Duodenal mucosa (tissue), 2 donors: ENCODE results near the gene INTS3.
"Not testable (repeated sequence)": the region's sequence is repeated elsewhere in the genome, so short reads cannot be mapped to it uniquely, and the experiment has no call there.

ENCODE experiments used
- H3K27ac ChIP-seq: one replicate; pipeline ENCODE4 v1.7.0; 2013; ENCODE audit warnings: low read depth, low read length
- H3K27me3 ChIP-seq, 2 donors: one replicate each; pipeline ENCODE4 v1.7.0; 2013; ENCODE audit warnings: low read length in 2 of 2, control low read depth in 1 of 2; ENCODE audit not compliant: insufficient read depth in 2 of 2, control insufficient read depth in 1 of 2
- H3K36me3 ChIP-seq, 2 donors: one replicate each; pipeline ENCODE4 v1.7.0; 2013; ENCODE audit warnings: low read length in 2 of 2, control low read depth in 1 of 2; ENCODE audit not compliant: insufficient read depth in 2 of 2, control insufficient read depth in 1 of 2
- H3K4me1 ChIP-seq, 2 donors: one replicate each; pipeline ENCODE4 v1.7.0; 2013; ENCODE audit warnings: low read length in 2 of 2, control low read depth in 1 of 2; ENCODE audit not compliant: insufficient read depth in 2 of 2, control insufficient read depth in 1 of 2
- H3K4me3 ChIP-seq, 2 donors: one replicate each; pipeline ENCODE4 v1.7.0; 2013; ENCODE audit warnings: low read length in 2 of 2, low read depth in 1 of 2
- H3K9ac ChIP-seq, 2 donors: one replicate each; pipeline ENCODE4 v1.7.0; 2013; ENCODE audit warnings: low read length in 2 of 2, low read depth in 1 of 2
- H3K9me3 ChIP-seq, 2 donors: one replicate each; pipeline ENCODE4 v1.7.0; 2013; ENCODE audit warnings: low read length in 2 of 2, control low read depth in 1 of 2; ENCODE audit not compliant: control insufficient read depth in 1 of 2

INTS3 gene

GRCh38 chr1:153705484-153705883 is 22.4 kb upstream of the INTS3 start:
- no peaks in the 10 kb centered on the region for H3K4me1 ChIP-seq
- H3K36me3 ChIP-seq: no peaks in the 10 kb centered on the region
- no peak overlapping the region for H3K9ac ChIP-seq
- H3K27ac ChIP-seq: no peak overlapping the region
- H3K27me3 ChIP-seq: no peaks in the 10 kb centered on the region
- H3K4me3 ChIP-seq: no peak overlapping the region
- no peaks in the 10 kb centered on the region for H3K9me3 ChIP-seq

GRCh38 chr1:153711026-153711425 is 16.8 kb upstream of the INTS3 start:
- Histone ChIP-seq H3K27me3 (no peaks in the 10 kb centered on the region), H3K27ac (no peak overlapping the region), H3K4me1 (no peaks in the 10 kb centered on the region)

GRCh38 chr1:153716211-153716610 is 11.6 kb upstream of the INTS3 start:
- H3K27me3 ChIP-seq, H3K9me3 ChIP-seq, H3K36me3 ChIP-seq, H3K4me1 ChIP-seq, H3K9ac ChIP-seq, H3K4me3 ChIP-seq, H3K27ac ChIP-seq: not testable (repeated sequence)

More at GRCh38 chr1:153711026-153711425, 16.8 kb upstream of the INTS3 start:
- no peaks in the 10 kb centered on the region for H3K9me3 ChIP-seq
- H3K9ac ChIP-seq: no peak overlapping the region
- H3K4me3 ChIP-seq: no peak overlapping the region
- no peaks in the 10 kb centered on the region for H3K36me3 ChIP-seq

- H3K27me3 ChIP-seq: no peaks in the 10 kb centered on the region
- H3K27ac ChIP-seq: no peak overlapping the region
- H3K36me3 ChIP-seq: no peaks in the 10 kb centered on the region
Observed at GRCh38 chr1:153717330-153717729, 10.5 kb upstream of the INTS3 start.

GRCh38 chr1:153723687-153724086 is 4.2 kb upstream of the INTS3 start:
- no peak overlapping the region for H3K9ac ChIP-seq
- no peaks in the 10 kb centered on the region for H3K27me3 ChIP-seq
- H3K4me1 ChIP-seq: no peaks in the 10 kb centered on the region
- no peaks in the 10 kb centered on the region for H3K36me3 ChIP-seq
- H3K27ac ChIP-seq: no peak overlapping the region
- H3K9me3 ChIP-seq: no peaks in the 10 kb centered on the region
- no peak overlapping the region for H3K4me3 ChIP-seq

More at GRCh38 chr1:153717330-153717729, 10.5 kb upstream of the INTS3 start:
- H3K4me3 ChIP-seq: no peak overlapping the region
- H3K4me1 ChIP-seq: no peaks in the 10 kb centered on the region
- H3K9ac ChIP-seq: no peak overlapping the region
- no peaks in the 10 kb centered on the region for H3K9me3 ChIP-seq

- not testable (repeated sequence) for H3K9ac ChIP-seq, H3K4me3 ChIP-seq, H3K36me3 ChIP-seq, H3K4me1 ChIP-seq, H3K27ac ChIP-seq, H3K9me3 ChIP-seq, H3K27me3 ChIP-seq
Observed at GRCh38 chr1:153724634-153725033, 3.2 kb upstream of the INTS3 start.

- Histone ChIP-seq H3K36me3 (no peaks in the 10 kb centered on the region), H3K4me3 (peak overlapping the region; percentile 90 to 92), H3K9ac (peak overlapping the region; percentile 95 to 99), H3K27me3 (no peaks in the 10 kb centered on the region), H3K4me1 (peaks cover 14 to 18% of the 10 kb centered on the region in 2 donors), H3K9me3 (no peaks in the 10 kb centered on the region), H3K27ac (peak overlapping the region; percentile 91)
Observed at GRCh38 chr1:153728305-153729066, 636 bp downstream of the INTS3 start.

GRCh38 chr1:153730468-153730988 is 2.7 kb downstream of the INTS3 start:
- H3K27me3 ChIP-seq: no peaks in the 10 kb centered on the region
- no peaks in the 10 kb centered on the region for H3K9me3 ChIP-seq
- peaks cover 14 to 22% of the 10 kb centered on the region in 2 donors for H3K4me1 ChIP-seq
- H3K4me3 ChIP-seq: no peak overlapping the region
- no peak overlapping the region for H3K27ac ChIP-seq
- H3K9ac ChIP-seq: no peak overlapping the region
- H3K36me3 ChIP-seq: peaks cover 0 to 2% of the 10 kb centered on the region in 2 donors

- Histone ChIP-seq H3K9me3 (no peaks in the 10 kb centered on the region), H3K4me1 (peaks cover 12 to 21% of the 10 kb centered on the region in 2 donors), H3K27ac (no peak overlapping the region), H3K27me3 (no peaks in the 10 kb centered on the region), H3K36me3 (peaks cover 0 to 2% of the 10 kb centered on the region in 2 donors), H3K4me3 (no peak overlapping the region), H3K9ac (no peak overlapping the region)
Observed at GRCh38 chr1:153733970-153734369, 6.1 kb downstream of the INTS3 start.

- peaks cover 6 to 16% of the 10 kb centered on the region in 2 donors for H3K4me1 ChIP-seq
- H3K9ac ChIP-seq: no peak overlapping the region
- no peak overlapping the region for H3K27ac ChIP-seq
Observed at GRCh38 chr1:153734396-153735089, 6.7 kb downstream of the INTS3 start.

More at GRCh38 chr1:153734396-153735089, 6.7 kb downstream of the INTS3 start:
- Histone ChIP-seq H3K27me3 (no peaks in the 10 kb centered on the region), H3K4me3 (no peak overlapping the region), H3K9me3 (no peaks in the 10 kb centered on the region), H3K36me3 (peaks cover 0 to 2% of the 10 kb centered on the region in 2 donors)
